HCT116 (cell line): ENCODE measurements around the gene FXYD2. TPM values are rescaled to one million over a fixed set of nuclear protein-coding genes. Genes with fewer than 3 reads are reported as not detected.

Experiments
- ATAC-seq: fragments of 200-7000 bp; cut with Tn5 transposase; 2 replicates; pipeline ENCODE4 v1.9.1; 2020; ENCODE audit warnings: mild to moderate bottlenecking, moderate library complexity
- BruUV-seq: library from RNA; stranded (reverse); fragments of 400-500 nt; replicated peaks from 2 replicates; lab custom pipeline; 2021; lab: Mats Ljungman, UMichigan
- CTCF ChIA-PET: fragments of 300-600 bp; sonication (Branson Sonifier 250); formaldehyde crosslinking; loops from one replicate; lab custom pipeline; 2021; ENCODE audit warnings: antibody characterized with exemption; lab: Charles Lee
- POLR2A ChIA-PET: fragments of 300-600, 350-600 bp; sonication (Branson Sonifier 250); formaldehyde crosslinking; loops from one replicate; lab custom pipeline; 2021; ENCODE audit warnings: antibody characterized with exemption; lab: Charles Lee
- RAD21 ChIA-PET, 2 experiments: fragments of 300-600 bp; sonication (Branson Sonifier 250); formaldehyde crosslinking; loops; one replicate each; lab custom pipeline; 2023; ENCODE audit warnings: low total read pairs in 2 of 2; ENCODE audit not compliant: uncharacterized antibody in 2 of 2, unreplicated experiment in 2 of 2, low non-redundant PET in 1 of 2; lab: Charles Lee
- DNase-seq: peaks from one replicate; pipeline ENCODE4 v3.0.0-alpha.2; 2010; ENCODE audit warnings: low read depth, low spot score
- H2AFZ ChIP-seq: fragments of 200-600 bp; shearing (Covaris generic), sonication (generic); 2 replicates; pipeline ENCODE4 v1.6.1; 2017; ENCODE audit warnings: low read depth, mixed run types, mixed read lengths, antibody characterized with exemption, low read length; ENCODE audit not compliant: poor library complexity, severe bottlenecking
- H3K27ac ChIP-seq: 2 replicates; pipeline ENCODE4 v1.5.1; 2012; ENCODE audit warnings: low read depth, low read length
- H3K27me3 ChIP-seq: fragments of 200-600 bp; sonication (generic); 2 replicates; pipeline ENCODE4 v1.6.1; 2016; ENCODE audit warnings: mixed run types, low read length, mixed read lengths; ENCODE audit not compliant: insufficient read depth
- H3K36me3 ChIP-seq, 2 experiments: fragments of 200-500 bp in 1 of 2; fragments of 200-600 bp in 1 of 2; sonication (Bioruptor generic) in 1 of 2; sonication (generic) in 1 of 2; 2 replicates each; pipeline versions ENCODE4 v1.5.1 to v1.6.1; 2014 to 2016; ENCODE audit warnings: low read length in 2 of 2, inconsistent platforms in 1 of 2, mixed read lengths in 1 of 2, mixed run types in 1 of 2; ENCODE audit not compliant: insufficient read depth in 2 of 2, control insufficient read depth in 1 of 2
- H3K4me1 ChIP-seq, 2 experiments: fragments of 200-600 bp in 1 of 2; sonication (generic) in 1 of 2; 2 replicates each; pipeline versions ENCODE4 v1.5.1 to v1.6.1; 2012 to 2017; ENCODE audit warnings: low read length in 2 of 2, inconsistent platforms in 1 of 2, mild to moderate bottlenecking in 1 of 2, mixed read lengths in 1 of 2, mixed run types in 1 of 2, moderate library complexity in 1 of 2; ENCODE audit not compliant: insufficient read depth in 2 of 2, control insufficient read depth in 1 of 2
- H3K4me2 ChIP-seq: fragments of 200-600 bp; sonication (generic); 2 replicates; pipeline ENCODE4 v1.6.1; 2017; ENCODE audit warnings: mixed run types, low read length, mixed read lengths
- H3K4me3 ChIP-seq, 2 experiments: fragments of 200-600 bp in 1 of 2; sonication (generic) in 1 of 2; replicated peaks in 1 of 2; 2 replicates each; pipeline ENCODE4 v1.5.1; 2011 to 2016; ENCODE audit warnings: low read length in 2 of 2, control low read depth in 1 of 2, low read depth in 1 of 2, mild to moderate bottlenecking in 1 of 2, mixed read lengths in 1 of 2, mixed run types in 1 of 2
- H3K79me2 ChIP-seq: fragments of 200-600 bp; sonication (generic); 2 replicates; pipeline ENCODE4 v1.6.1; 2017; ENCODE audit warnings: mild to moderate bottlenecking, mixed run types, low read length, moderate library complexity, mixed read lengths; ENCODE audit not compliant: insufficient read depth
- H3K9ac ChIP-seq: fragments of 200-600 bp; sonication (generic); 2 replicates; pipeline ENCODE4 v1.6.1; 2016; ENCODE audit warnings: low read length, mixed read lengths
- H3K9me2 ChIP-seq: fragments of 200-600 bp; sonication (generic), shearing (Covaris generic); 2 replicates; pipeline ENCODE4 v1.6.1; 2017; ENCODE audit warnings: mixed run types, mild to moderate bottlenecking, moderate library complexity; ENCODE audit not compliant: insufficient read depth
- H3K9me3 ChIP-seq, 2 experiments: fragments of 200-500 bp in 1 of 2; fragments of 200-600 bp in 1 of 2; sonication (Bioruptor generic) in 1 of 2; sonication (generic) in 1 of 2; 2 replicates each; pipeline ENCODE4 v1.6.1; 2014 to 2017; ENCODE audit warnings: low read length in 2 of 2, mixed read lengths in 2 of 2, inconsistent platforms in 1 of 2, low read depth in 1 of 2, mild to moderate bottlenecking in 1 of 2, mixed run types in 1 of 2, moderate library complexity in 1 of 2; ENCODE audit not compliant: control insufficient read depth in 1 of 2, insufficient read depth in 1 of 2
- H4K20me1 ChIP-seq: fragments of 200-600 bp; sonication (generic), shearing (Covaris generic); 2 replicates; pipeline ENCODE4 v1.6.1; 2017; ENCODE audit warnings: mixed run types, mild to moderate bottlenecking, moderate library complexity; ENCODE audit not compliant: insufficient read depth
- CBX3 ChIP-seq: IDR thresholded peaks from 2 replicates; pipeline ENCODE4 v1.6.1; 2012; ENCODE audit warnings: low read depth
- EGR1 ChIP-seq: IDR thresholded peaks from 2 replicates; pipeline ENCODE4 v1.6.1; 2012; ENCODE audit warnings: low read depth
- ELF1 ChIP-seq: IDR thresholded peaks from 2 replicates; pipeline ENCODE4 v1.6.1; 2012; ENCODE audit warnings: low read depth, borderline replicate concordance
- EZH2phosphoT487 ChIP-seq: fragments of 200-600 bp; IDR thresholded peaks from 2 replicates; pipeline ENCODE4 v1.6.1; 2018; ENCODE audit warnings: antibody characterized with exemption, borderline replicate concordance
- FOSL1 ChIP-seq: IDR thresholded peaks from 2 replicates; pipeline ENCODE4 v1.6.1; 2012; ENCODE audit warnings: low read depth
- JUND ChIP-seq: IDR thresholded peaks from 2 replicates; pipeline ENCODE4 v1.6.1; 2012
- POLR2AphosphoS5 ChIP-seq: IDR thresholded peaks from 2 replicates; pipeline ENCODE4 v1.6.1; 2011; ENCODE audit warnings: mild to moderate bottlenecking, low read depth, low read length, moderate library complexity
- RAD21 ChIP-seq: IDR thresholded peaks from 2 replicates; pipeline ENCODE4 v1.6.1; 2012; ENCODE audit warnings: low read depth, mild to moderate bottlenecking
- SP1 ChIP-seq: IDR thresholded peaks from 2 replicates; pipeline ENCODE4 v1.6.1; 2012; ENCODE audit warnings: low read depth
- ZFX ChIP-seq: fragments of 450-650 bp; IDR thresholded peaks from 2 replicates; pipeline ENCODE4 v1.6.1; 2017
- intact Hi-C: fragments of 100-400 bp; cut with micrococcal nuclease; formaldehyde crosslinking; loops from 2 replicates; pipeline ENCODE4 v1.10.0; 2022
- total RNA-seq: library from RNA; stranded (reverse); gene quantifications from one replicate; pipeline ENCODE4 v1.2.1, GENCODE V29; 2021; ENCODE audit not compliant: unreplicated experiment

The FXYD2 gene
- total RNA-seq, 1 experiment from 2014 or later: 0.52 TPM

DNA sequence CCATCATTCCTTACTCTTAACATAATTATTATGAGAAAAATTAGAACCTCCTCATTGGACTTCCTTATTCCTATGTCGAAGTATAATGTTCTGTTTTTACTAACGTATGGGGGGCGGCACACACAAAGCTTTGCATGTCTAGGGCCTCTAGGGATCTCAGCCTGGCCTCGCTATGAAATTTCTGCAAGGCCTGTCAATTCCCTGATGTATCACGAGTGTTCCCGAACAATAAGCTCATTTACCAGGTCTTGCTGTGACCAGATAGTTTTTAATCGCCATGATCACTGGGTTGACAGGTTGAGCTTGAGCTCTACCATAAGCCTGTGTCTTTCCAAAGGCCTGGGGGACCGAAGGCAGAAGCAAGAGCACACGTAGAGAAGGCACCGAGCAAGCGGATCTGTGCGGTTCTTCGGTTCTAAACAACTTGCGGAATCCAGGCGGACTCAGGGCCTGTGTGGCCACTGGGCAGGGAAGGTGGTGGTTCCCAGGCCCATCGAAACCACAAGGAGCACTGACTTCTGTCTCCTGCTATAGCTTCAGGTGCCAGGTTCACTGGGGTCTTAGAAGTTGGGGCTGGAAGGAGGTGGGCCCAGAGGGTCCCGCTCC, 10.4 kb upstream of the FXYD2 start:
- Histone ChIP-seq H3K9me2 (no peaks in the 10 kb centered on the region), H3K79me2 (no peaks in the 10 kb centered on the region), H3K9ac (no peak overlapping the region), H3K4me3 (no peak overlapping the region), H3K36me3 (no peaks in the 10 kb centered on the region), H3K9me3 (no peaks in the 10 kb centered on the region)
- no peak for DNase-seq
- ChIA-PET RAD21 (interaction anchor here in 1 of 2 experiments (0.8 kb wide), 1 partner anchor 219 kb away, joined by 4 read pairs; no protein-coding TSS in a partner anchor), POLR2A (no interaction called here)
- TF ChIP-seq JUND (no peak), CBX3 (no peak)
- TF ChIP-seq, all 23 proteins: peak for 0
- BruUV-seq: no TSS peak
- H3K4me1 ChIP-seq: peaks cover 3 to 7% of the 10 kb centered on the region in 2 experiments; a peak in 2 of 4 replicates
- H3K27me3 ChIP-seq: peaks cover 7% of the 10 kb centered on the region; the same call in 1 of the 2 replicates
- no peaks in the 10 kb centered on the region for H4K20me1 ChIP-seq
- CTCF ChIA-PET: interaction anchor here (0.7 to 2.2 kb wide), 3 partner anchors 9 to 112 kb away, joined by 3 to 7 read pairs (median 3); no protein-coding TSS in a partner anchor
- no peak overlapping the region for H3K4me2 ChIP-seq
- no peak overlapping the region for H3K27ac ChIP-seq
- no peak for ATAC-seq
- no peak overlapping the region for H2AFZ ChIP-seq
- intact Hi-C loops: no loop called here

DNA sequence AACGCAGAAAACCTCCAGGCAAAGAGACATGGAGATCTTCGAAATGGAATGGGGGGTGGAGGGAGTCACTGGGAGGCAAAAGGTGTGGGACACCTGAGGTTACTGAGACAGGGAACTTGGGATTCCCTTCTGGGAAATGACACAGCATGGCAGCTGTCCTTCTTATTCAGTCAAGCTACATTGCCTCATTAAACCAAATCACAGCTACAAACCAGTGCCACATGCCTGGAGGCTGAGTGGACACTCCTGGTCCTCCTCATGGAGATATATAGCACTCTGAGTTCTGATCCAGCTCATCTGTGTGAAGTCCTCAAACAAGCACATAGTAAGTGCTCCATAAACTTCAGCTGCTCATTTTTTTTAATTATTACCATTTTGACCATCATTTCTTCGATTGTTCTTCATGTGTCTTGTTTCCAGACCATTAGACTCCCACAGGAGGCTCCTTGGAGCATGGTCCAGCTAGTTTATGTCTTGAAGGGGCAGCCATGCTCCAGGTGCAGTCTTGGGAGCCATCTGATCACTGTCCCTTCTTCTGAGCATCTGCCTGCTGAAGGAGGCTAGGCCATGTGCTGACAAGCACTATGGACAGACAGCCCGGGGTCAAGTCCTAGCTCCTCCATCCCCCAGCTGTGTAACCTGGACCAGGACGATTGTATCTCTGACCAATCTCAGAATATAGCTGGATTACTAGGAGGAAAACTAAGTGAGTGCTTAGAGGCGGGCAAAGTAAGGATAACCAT, 9.7 kb upstream of the FXYD2 start:
- no peak for DNase-seq
- intact Hi-C loops: no loop called here
- no peaks in the 10 kb centered on the region for H3K9me2 ChIP-seq
- no peaks in the 10 kb centered on the region for H3K9me3 ChIP-seq
- CTCF ChIA-PET: interaction anchor here (0.5 to 2.2 kb wide), 3 partner anchors 15 to 113 kb away, joined by 3 to 7 read pairs (median 3); no protein-coding TSS in a partner anchor
- BruUV-seq: no TSS peak
- ATAC-seq: no peak
- no peak overlapping the region for H3K4me3 ChIP-seq
- no peaks in the 10 kb centered on the region for H3K79me2 ChIP-seq
- TF ChIP-seq EZH2phosphoT487: no peak
- no peak for TF ChIP-seq EGR1
- no peak for TF ChIP-seq FOSL1
- TF ChIP-seq RAD21: no peak
- no peak for TF ChIP-seq POLR2AphosphoS5
- TF ChIP-seq SP1: no peak
- TF ChIP-seq ELF1: no peak
- no peak for TF ChIP-seq ZFX
- H3K36me3 ChIP-seq: no peaks in the 10 kb centered on the region
- POLR2A ChIA-PET: no interaction called here
- H3K27ac ChIP-seq: no peak overlapping the region
- peaks cover 7% of the 10 kb centered on the region; the same call in 1 of the 2 replicates for H3K27me3 ChIP-seq
- no peak overlapping the region for H3K9ac ChIP-seq
- no peak overlapping the region for H2AFZ ChIP-seq
- H3K4me1 ChIP-seq: peaks cover 4 to 9% of the 10 kb centered on the region in 2 experiments; a peak in 3 of 4 replicates
- no peaks in the 10 kb centered on the region for H4K20me1 ChIP-seq
- no peak overlapping the region for H3K4me2 ChIP-seq
- RAD21 ChIA-PET: interaction anchor here in 1 of 2 experiments (0.8 kb wide), 1 partner anchor 219 kb away, joined by 4 read pairs; no protein-coding TSS in a partner anchor
